Muscle of leg (tissue), 11 donors: ENCODE data around the gene C10orf71. TPM values are rescaled to one million over a fixed set of nuclear protein-coding genes. Genes with fewer than 3 reads are reported as not detected.

ENCODE experiments used
- DNase-seq: peaks from one replicate; pipeline ENCODE4 v3.0.0; 2013
- H3K27ac ChIP-seq: one replicate; pipeline ENCODE4 v1.5.1; 2013; ENCODE audit warnings: mild to moderate bottlenecking, low read length, control low read depth
- H3K27me3 ChIP-seq: one replicate; pipeline ENCODE4 v1.6.1; 2013; ENCODE audit warnings: low read length; ENCODE audit not compliant: control insufficient read depth, insufficient read depth
- H3K36me3 ChIP-seq: one replicate; pipeline ENCODE4 v1.6.1; 2013; ENCODE audit warnings: low read length; ENCODE audit not compliant: control insufficient read depth, insufficient read depth
- H3K4me1 ChIP-seq: one replicate; pipeline ENCODE4 v1.6.1; 2013; ENCODE audit warnings: low read length; ENCODE audit not compliant: control insufficient read depth, insufficient read depth
- H3K4me3 ChIP-seq: one replicate; pipeline ENCODE4 v1.5.1; 2013; ENCODE audit warnings: low read length, control low read depth
- H3K9me3 ChIP-seq: replicated peaks from 2 replicates; pipeline ENCODE4 v1.6.1; 2013; ENCODE audit warnings: low read depth, low read length; ENCODE audit not compliant: control insufficient read depth
- WGBS: methylation state at CpG from one replicate; pipeline ENCODE4 v1.1.5; 2013; ENCODE audit warnings: missing lambda C conversion rate; ENCODE audit not compliant: insufficient coverage; 5-methylcytosine and 5-hydroxymethylcytosine counted together
- polyA plus RNA-seq, 8 donors: library from polyadenylated mRNA; unstranded; fragments of 120-200 nt; gene quantifications; one replicate each; pipeline versions ENCODE4 v1.2.1 to v1.2.3, GENCODE V29; 2013; ENCODE audit warnings: inconsistent platforms in 1 of 8, low replicate concordance in 1 of 8; ENCODE audit not compliant: insufficient read length in 8 of 8, insufficient read depth in 1 of 8
- total RNA-seq: library from RNA; stranded (reverse); fragments of 120-200 nt; gene quantifications from one replicate; pipeline ENCODE4 v1.2.4, GENCODE V29; 2013

Gene C10orf71
- total and polyA plus RNA-seq, 9 donors = 10.8 to 26.6 (median 20.9) TPM

DNA sequence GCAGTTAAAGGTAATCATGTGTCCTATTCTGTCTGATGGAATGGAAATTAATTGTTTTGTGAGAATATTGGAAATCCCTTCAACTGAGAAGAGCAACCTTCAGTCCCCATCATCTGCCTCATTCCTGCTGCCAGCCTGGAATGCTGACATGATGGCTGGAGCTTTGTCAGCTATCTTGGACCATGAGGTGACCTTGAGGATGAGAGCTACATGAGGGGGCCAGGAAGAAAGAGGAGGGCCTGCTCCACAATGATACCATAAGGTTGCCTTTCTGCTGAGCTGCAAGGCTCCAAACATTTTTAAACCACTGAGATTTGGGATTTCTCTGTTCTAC is 40.7 kb upstream of the C10orf71 start:
- no peak for DNase-seq
- no peaks in the 10 kb centered on the region for H3K27me3 ChIP-seq
- peaks cover 6% of the 10 kb centered on the region for H3K4me1 ChIP-seq
- no peaks in the 10 kb centered on the region for H3K36me3 ChIP-seq
- no peaks in the 10 kb centered on the region for H3K9me3 ChIP-seq
- H3K4me3 ChIP-seq = no peak overlapping the region
- no peak overlapping the region for H3K27ac ChIP-seq

GRCh38 chr10:49260644-49261296 is 38.2 kb upstream of the C10orf71 start:
- Histone ChIP-seq H3K27me3 (no peaks in the 10 kb centered on the region), H3K4me1 (no peaks in the 10 kb centered on the region), H3K27ac (no peak overlapping the region), H3K9me3 (peaks cover 8% of the 10 kb centered on the region), H3K4me3 (no peak overlapping the region), H3K36me3 (no peaks in the 10 kb centered on the region)
- DNase-seq = no peak
- 72% methylated on average over 2 of the region's 4 CpGs for WGBS

DNA sequence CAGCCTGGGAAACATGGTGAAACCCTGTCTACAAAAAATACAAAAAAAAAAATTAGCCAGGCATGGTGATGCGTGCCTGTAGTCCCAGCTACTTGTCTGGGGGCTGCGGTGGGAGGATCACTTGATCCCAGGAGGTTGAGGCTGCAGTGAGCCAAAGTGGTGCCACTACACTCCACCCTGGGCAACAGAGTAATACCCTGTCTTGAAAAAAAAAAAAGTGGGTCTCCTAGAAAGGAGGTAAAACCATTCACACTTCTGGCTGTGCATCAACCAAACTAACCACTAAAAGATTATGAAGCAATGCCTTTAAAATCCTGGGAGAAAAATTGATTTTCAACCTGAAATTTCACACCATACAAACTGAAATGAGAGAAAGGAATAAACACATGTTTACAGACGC is 35.4 kb upstream of the C10orf71 start:
- peaks cover 12% of the 10 kb centered on the region for H3K9me3 ChIP-seq
- DNase-seq = no peak
- no peaks in the 10 kb centered on the region for H3K27me3 ChIP-seq
- no peaks in the 10 kb centered on the region for H3K4me1 ChIP-seq
- WGBS = no CpG with 5 or more reads among the region's 3 CpGs
- no peak overlapping the region for H3K27ac ChIP-seq
- no peak overlapping the region for H3K4me3 ChIP-seq
- H3K36me3 ChIP-seq = no peaks in the 10 kb centered on the region

DNA sequence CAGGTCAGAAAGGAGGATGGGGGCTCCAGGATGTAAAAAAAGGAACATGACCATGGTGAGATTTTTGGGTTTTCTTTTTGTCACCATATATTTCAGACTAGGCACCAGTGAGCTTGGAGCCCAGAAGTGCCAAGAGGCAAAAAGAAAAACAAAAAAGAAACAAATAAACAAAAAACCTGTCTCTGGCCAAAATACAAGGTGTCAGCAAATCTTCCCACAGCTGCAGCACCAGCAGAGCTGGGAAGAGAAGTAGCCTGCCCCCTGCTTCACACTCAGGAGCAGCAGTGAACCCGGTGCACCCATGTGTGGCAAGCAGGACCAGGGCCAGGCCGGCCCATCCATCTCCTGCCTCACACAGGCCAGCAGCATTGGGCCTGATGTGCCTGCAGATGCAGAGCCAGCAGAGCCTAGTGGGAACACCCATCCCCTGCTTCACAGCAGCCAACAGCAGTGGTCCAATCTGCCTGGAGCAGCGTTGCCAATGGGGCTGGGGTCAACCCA is 34.7 kb upstream of the C10orf71 start:
- Histone ChIP-seq H3K4me1 (no peaks in the 10 kb centered on the region), H3K27me3 (no peaks in the 10 kb centered on the region), H3K36me3 (no peaks in the 10 kb centered on the region), H3K9me3 (peaks cover 12% of the 10 kb centered on the region), H3K27ac (no peak overlapping the region), H3K4me3 (no peak overlapping the region)
- WGBS = 80% methylated on average over 2 of the region's 3 CpGs
- DNase-seq = no peak

DNA sequence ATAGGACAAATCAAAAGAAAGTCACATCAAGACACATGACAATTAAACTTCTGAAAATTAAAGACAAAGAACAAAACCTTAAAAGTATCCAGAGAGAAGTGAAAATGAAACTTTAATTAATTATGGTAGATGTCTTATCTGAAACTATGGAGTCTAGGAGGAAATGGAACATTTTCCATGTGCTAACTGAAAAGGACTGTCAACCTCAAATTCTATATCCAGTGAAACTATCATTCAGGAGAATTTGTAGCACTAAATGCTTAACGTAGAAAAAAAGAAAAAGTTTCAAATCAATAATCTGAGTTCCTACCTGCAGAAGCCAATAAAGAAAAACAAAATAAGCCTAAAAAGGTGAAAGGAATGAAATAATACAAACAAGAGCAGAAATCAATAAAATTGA is 33.1 kb upstream of the C10orf71 start:
- H3K36me3 ChIP-seq = no peaks in the 10 kb centered on the region
- no CpG with 5 or more reads among the region's 1 CpG for WGBS
- no peak for DNase-seq

GRCh38 chr10:49268185-49268584 is 30.8 kb upstream of the C10orf71 start:
- Histone ChIP-seq H3K4me3 (no peak overlapping the region), H3K36me3 (no peaks in the 10 kb centered on the region), H3K27ac (no peak overlapping the region), H3K4me1 (peaks cover 32% of the 10 kb centered on the region), H3K27me3 (no peaks in the 10 kb centered on the region), H3K9me3 (peaks cover 12% of the 10 kb centered on the region)
- DNase-seq = no peak
- WGBS = 100% methylated on average over 1 of the region's 2 CpGs

More for the DNA sequence above, 33.1 kb upstream of the C10orf71 start:
- Histone ChIP-seq H3K27ac (no peak overlapping the region), H3K4me1 (peaks cover 9% of the 10 kb centered on the region), H3K9me3 (peaks cover 12% of the 10 kb centered on the region), H3K4me3 (no peak overlapping the region), H3K27me3 (no peaks in the 10 kb centered on the region)

GRCh38 chr10:49269523-49269922 is 29.4 kb upstream of the C10orf71 start:
- peaks cover 38% of the 10 kb centered on the region for H3K4me1 ChIP-seq
- WGBS = 100% methylated on average over 1 of the region's 1 CpG
- no peak for DNase-seq
- no peak overlapping the region for H3K27ac ChIP-seq
- no peaks in the 10 kb centered on the region for H3K36me3 ChIP-seq
- H3K9me3 ChIP-seq = peaks cover 10% of the 10 kb centered on the region
- H3K27me3 ChIP-seq = no peaks in the 10 kb centered on the region
- H3K4me3 ChIP-seq = no peak overlapping the region

DNA sequence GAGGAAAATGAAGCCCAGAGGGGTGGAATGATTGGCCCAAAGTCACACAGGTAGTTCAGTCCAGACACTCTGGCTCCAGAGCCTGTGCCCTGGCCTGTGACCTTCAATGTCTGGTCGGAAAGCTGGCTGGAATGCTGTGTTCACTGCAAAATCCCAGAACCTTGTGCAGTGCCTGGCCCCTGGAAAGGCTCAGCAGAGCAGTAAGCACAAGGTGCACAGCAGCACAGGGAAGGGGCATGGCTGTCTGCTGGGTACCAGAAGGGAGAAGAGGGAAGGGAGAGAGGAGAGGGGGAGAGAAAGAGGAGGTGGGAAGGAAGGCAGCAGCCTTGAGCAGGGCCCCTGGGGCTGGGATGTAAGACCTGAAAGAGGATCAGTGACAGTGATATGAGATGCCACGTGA is 28.4 kb upstream of the C10orf71 start:
- H3K27ac ChIP-seq = peak overlapping the region; percentile 68

DNA sequence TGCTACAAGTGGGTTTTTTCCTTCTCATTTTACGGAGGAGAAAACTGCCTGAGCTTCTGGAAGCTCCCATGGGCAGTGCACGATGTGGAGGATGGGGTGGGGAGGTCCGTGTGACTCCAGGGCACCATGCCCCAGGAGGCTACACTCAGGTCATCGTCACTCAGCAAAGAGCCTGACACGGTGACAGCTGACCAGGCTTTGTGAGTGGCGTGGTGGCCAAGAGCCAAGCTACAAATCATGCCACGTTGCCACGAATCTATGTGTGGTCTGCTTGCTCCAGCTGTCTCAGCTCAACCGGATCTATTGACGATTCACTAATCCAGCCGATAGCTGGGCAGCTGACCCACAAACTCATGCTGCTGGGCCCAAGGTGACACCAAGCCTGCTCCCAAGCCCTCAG is 27.6 kb upstream of the C10orf71 start:
- Histone ChIP-seq H3K36me3 (no peaks in the 10 kb centered on the region), H3K27ac (peak overlapping the region; percentile 90), H3K4me3 (no peak overlapping the region), H3K27me3 (no peaks in the 10 kb centered on the region), H3K4me1 (peaks cover 38% of the 10 kb centered on the region), H3K9me3 (no peaks in the 10 kb centered on the region)
- peak; percentile 71 for DNase-seq
- 72% methylated on average over 11 of the region's 11 CpGs for WGBS

More for the DNA sequence above, 28.4 kb upstream of the C10orf71 start:
- Histone ChIP-seq H3K9me3 (peaks cover 6% of the 10 kb centered on the region), H3K36me3 (no peaks in the 10 kb centered on the region), H3K4me3 (no peak overlapping the region), H3K4me1 (peaks cover 38% of the 10 kb centered on the region), H3K27me3 (no peaks in the 10 kb centered on the region)
- 29% methylated on average over 2 of the region's 2 CpGs for WGBS
- no peak for DNase-seq

- Histone ChIP-seq H3K27ac (peak overlapping the region; percentile 90), H3K4me3 (no peak overlapping the region)
These were observed 26.5 kb upstream of the C10orf71 start for GRCh38 chr10:49272251-49273081.

More at GRCh38 chr10:49272251-49273081, 26.5 kb upstream of the C10orf71 start:
- Histone ChIP-seq H3K4me1 (peaks cover 38% of the 10 kb centered on the region), H3K27me3 (no peaks in the 10 kb centered on the region), H3K36me3 (no peaks in the 10 kb centered on the region), H3K9me3 (no peaks in the 10 kb centered on the region)
- peak; percentile 89 for DNase-seq
- 56% methylated on average over 18 of the region's 21 CpGs for WGBS
